Measurements from ENCODE around the gene SARNP. TPM values are rescaled to one million over a fixed set of nuclear protein-coding genes. Genes with fewer than 3 reads are reported as not detected.

SARNP gene
- total RNA-seq: 65.7 TPM

GRCh38 chr12:55817345-55818139 lies at the start of gene SARNP, which contains the start of gene ORMDL2:
TSS of gene SARNP (minus strand) at chr12:55817724. CDS start at chr12:55817701, 23 bp downstream.
TSS of gene ORMDL2 (plus strand) at chr12:55818041. CDS start at chr12:55819000, 959 bp downstream.

DNA sequence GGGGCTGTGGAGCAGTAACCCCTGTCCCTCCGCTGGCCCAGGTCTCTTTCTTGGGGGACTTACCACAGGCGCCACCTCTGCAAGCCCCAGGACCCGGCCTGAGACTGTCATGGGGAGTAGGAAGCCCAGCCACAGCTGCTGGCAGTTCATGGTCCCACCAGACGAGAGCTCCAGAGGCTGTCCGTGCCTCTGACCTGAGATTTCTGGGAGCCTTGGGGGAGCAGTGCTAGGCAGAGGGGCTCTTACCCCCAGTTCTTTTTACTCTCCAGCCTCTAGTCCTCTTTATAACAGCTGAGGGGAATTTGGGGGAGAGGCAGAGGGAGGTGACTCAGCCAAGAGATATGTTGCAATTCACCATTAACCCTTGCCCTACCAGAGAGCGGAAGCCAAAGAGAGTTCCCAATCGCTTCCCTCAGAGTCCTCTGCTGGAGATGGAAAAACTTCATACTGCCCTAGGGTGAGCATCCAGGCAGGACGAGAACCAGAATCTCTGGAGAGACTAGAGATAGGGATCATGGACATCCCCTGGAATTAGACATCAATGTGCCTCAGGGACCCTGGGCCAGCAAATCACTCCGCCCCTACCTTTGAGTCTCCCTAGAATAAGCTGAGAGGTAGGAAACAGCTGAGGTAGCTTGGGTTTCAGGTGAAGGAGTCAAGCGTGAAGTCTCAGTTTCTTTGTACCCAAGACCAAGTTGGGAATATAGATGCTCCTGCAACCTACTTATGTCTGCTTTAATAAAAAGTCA lies 25.3 kb upstream of the SARNP start, which contains the start of gene MMP19:
Gene MMP19, minus strand, starts transcription at position 256 of the 749 bp plus-strand sequence. Its CDS starts 106 bp downstream, at position 150.

GRCh38 chr12:55742719-55743405 lies 74.7 kb downstream of the SARNP start, which contains the start of gene GDF11:
TSS of gene GDF11 (plus strand) at chr12:55743122. CDS start at chr12:55743317, 195 bp downstream.

GRCh38 chr12:55728939-55729818 lies 88.3 kb downstream of the SARNP start, which contains the start of gene CD63:
TSS of gene CD63 (minus strand) at chr12:55729009. CDS start at chr12:55728341, 668 bp downstream.

DNA sequence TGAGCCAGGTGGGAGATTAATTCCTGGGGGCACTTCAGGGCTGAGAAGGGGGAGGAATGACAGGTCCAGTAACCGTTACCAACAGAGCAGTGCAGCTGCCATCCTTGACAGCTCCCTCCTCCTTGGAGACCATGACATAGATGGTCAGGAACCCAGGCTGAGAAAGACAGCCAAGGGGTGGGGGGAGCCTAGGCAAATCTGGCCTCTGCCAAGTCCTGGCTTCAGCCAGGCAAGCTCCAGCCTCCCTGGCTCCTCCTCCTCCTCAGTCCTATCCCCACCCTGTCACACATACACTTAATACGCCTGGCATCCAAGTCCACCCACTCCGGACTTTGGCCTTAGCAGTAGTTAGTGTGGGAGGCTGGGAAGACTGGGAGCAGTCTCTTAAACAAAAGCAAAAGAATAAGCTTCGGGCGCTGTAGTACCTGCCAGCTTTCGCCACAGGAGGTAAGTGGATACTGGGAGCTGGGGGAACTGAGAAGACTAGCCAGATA lies 97.4 kb downstream of the SARNP start, which contains the start of gene RDH5:
Gene RDH5, plus strand, starts transcription at position 323 of the 494 bp plus-strand sequence. CDS start 792 bp downstream, outside the sequence.

DNA sequence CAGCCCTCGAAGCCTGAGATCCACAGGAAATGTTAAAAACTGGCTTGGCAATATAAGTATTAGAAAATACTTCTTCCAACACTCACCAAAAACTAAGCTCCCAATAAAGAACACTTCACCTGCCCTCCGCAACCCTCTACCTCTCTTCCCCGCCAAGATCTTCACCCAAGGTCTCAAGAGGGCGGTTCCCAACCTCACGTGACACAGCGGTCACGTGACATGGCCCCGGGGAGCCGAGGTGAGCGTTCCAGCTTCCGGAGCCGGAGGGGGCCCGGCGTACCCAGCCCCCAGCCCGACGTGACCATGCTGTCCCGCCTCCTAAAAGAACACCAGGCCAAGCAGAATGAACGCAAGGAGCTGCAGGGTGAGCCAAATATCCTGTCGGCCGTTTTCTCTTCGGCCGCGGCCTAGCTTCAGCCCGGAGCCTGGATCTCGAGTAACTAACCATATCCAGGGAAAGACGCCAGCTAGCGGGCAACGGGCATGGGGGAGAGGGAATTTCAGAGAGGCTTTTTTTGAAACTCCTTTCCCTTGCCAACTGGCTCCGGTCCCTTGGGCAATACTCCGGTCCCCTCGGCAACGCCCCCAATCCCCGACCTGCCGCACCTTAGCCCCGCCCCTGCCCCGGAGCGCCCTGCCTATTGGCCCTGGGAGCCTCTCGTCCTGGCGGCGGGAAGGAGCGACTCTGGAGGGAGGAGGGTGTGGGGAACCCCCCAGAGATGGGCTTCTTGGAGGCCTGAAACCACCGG lies 101.5 kb downstream of the SARNP start, which contains the start of gene BLOC1S1:
Gene BLOC1S1, plus strand, starts transcription at position 214 of the 749 bp plus-strand sequence. Its CDS starts 6 bp downstream, at position 220.

DNA sequence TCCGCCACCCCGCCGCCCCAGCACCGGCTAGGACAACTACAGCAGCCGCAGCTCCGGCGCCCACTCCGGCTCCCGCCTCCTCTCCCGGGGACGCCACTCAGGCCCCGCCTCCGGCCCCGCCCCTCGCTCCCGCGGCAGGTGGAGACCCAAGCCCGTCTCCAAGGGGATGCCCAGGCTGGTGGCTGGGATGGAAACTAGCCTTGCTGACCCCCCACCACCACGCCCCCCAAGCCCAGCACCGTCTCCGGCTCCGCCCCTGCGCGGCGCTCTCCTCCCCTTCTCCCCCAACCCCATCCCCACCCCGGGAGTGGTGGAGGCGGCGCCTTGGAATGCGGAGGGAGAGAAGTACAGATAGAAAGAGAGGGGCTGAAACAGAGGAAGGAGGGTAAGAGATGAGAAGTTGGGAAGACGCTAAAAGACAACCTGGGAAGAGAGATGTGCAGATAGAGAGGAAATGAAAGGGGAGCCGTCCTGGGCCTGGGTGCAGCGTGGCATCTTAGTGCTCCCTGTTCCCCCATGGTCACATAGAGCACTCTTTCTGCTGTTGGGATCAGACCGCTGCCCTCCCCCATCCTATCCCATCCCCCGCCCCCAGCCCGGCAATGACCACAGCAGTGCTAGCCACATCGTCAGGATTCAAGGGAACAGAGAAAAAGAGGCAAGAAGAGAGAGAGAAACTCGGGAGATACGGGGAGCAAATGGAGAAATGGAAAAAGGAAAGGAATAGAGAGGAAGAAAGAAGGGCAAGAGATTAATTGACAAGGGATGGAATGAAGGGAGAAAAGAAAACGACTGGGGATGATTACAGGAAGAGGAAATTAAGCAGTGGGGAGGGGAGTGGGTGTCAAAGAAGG lies 109.5 kb downstream of the SARNP start, which contains the start of gene ITGA7:
Gene ITGA7, minus strand, starts transcription at position 64 of the 854 bp plus-strand sequence. CDS start 222 bp downstream, outside the sequence.

Other genes starting within 250 kb of the SARNP start
- gene OR2AP1, start 245.3 kb downstream of the SARNP start, total RNA-seq: not detected
- gene OR10P1, start 180.8 kb downstream of the SARNP start, total RNA-seq: not detected
- 54.5 TPM for gene ITGA7, start 109.8 kb downstream of the SARNP start, total RNA-seq
- 95.7 TPM for gene BLOC1S1, start 101.7 kb downstream of the SARNP start, total RNA-seq
- gene RDH5, start 97.3 kb downstream of the SARNP start, total RNA-seq: 48.5 TPM
- gene CD63, start 88.7 kb downstream of the SARNP start, total RNA-seq: 307 TPM
- gene GDF11, start 74.6 kb downstream of the SARNP start, total RNA-seq: 22.3 TPM
- 7.5 TPM for gene ORMDL2, start 317 bp upstream of the SARNP start, total RNA-seq
- 45.7 TPM for gene DNAJC14, start 11.9 kb upstream of the SARNP start, total RNA-seq
- gene MMP19, start 25.2 kb upstream of the SARNP start, total RNA-seq: 2.3 TPM
- 20.8 TPM for gene PYM1, start 110.2 kb upstream of the SARNP start, total RNA-seq
- 35.2 TPM for gene DGKA, start 113.4 kb upstream of the SARNP start, total RNA-seq
- gene PMEL, start 148.3 kb upstream of the SARNP start, total RNA-seq: 363 TPM
- 17.2 TPM for gene CDK2, start 149.1 kb upstream of the SARNP start, total RNA-seq
- 84.3 TPM for gene RAB5B, start 156.4 kb upstream of the SARNP start, total RNA-seq
- 20.3 TPM for gene SUOX, start 179.6 kb upstream of the SARNP start, total RNA-seq
- gene IKZF4, start 203.3 kb upstream of the SARNP start, total RNA-seq: 6.3 TPM
- 457 TPM for gene RPS26, start 224.2 kb upstream of the SARNP start, total RNA-seq

Measured in camera-type eye (tissue), 1 donor.